HepG2 (cell line): ENCODE results near the gene SLX9. TPM values are rescaled to one million over a fixed set of nuclear protein-coding genes. Genes with fewer than 3 reads are reported as not detected.

ENCODE experiments used
- ATAC-seq: fragments of 200-7000 bp; cut with Tn5 transposase; 3 replicates; pipeline ENCODE4 v1.9.1; 2020; ENCODE audit warnings: mild to moderate bottlenecking, moderate library complexity
- BruUV-seq: library from RNA; stranded (reverse); fragments of 400-500 nt; replicated peaks from 2 replicates; lab custom pipeline; 2021; lab: Mats Ljungman, UMichigan
- CTCF ChIA-PET: fragments of 300-600 bp; formaldehyde crosslinking; extraction: SDS; loops from one replicate; lab custom pipeline; 2021; ENCODE audit warnings: low total read pairs, inconsistent platforms, low intra/inter-chr PET ratio; lab: Yijun Ruan, JAX
- POLR2A ChIA-PET: fragments of 350-600 bp; sonication (Branson Sonifier 250); formaldehyde crosslinking; loops from one replicate; lab custom pipeline; 2020; ENCODE audit warnings: antibody characterized with exemption, inconsistent platforms; lab: Yijun Ruan, JAX
- DNase-seq: peaks from one replicate; pipeline ENCODE4 v3.0.0-alpha.2; 2015; ENCODE audit warnings: low spot score
- FAIRE-seq: peaks from 3 replicates; lab custom pipeline; 2011; peaks lifted over from hg19 to GRCh38; lab: Jason Lieb, UNC
- H2AFZ ChIP-seq: one replicate; pipeline ENCODE4 v1.6.1; 2011; ENCODE audit warnings: low read length, inconsistent platforms
- H3K27ac ChIP-seq: fragments of 300-600 bp; 3 replicates; pipeline ENCODE4 v1.8.0; 2011; ENCODE audit warnings: mixed run types, mild to moderate bottlenecking, mixed read lengths, low read length, inconsistent platforms; ENCODE audit not compliant: insufficient read depth; ENCODE audit errors: extremely low read length
- H3K27me3 ChIP-seq, 2 experiments: fragments of 200-600 bp in 1 of 2; 2 replicates in 1 of 2; 3 replicates in 1 of 2; pipeline versions ENCODE4 v1.6.0 to v1.8.0; 2011; ENCODE audit warnings: low read length in 2 of 2, mild to moderate bottlenecking in 2 of 2, moderate library complexity in 2 of 2, inconsistent platforms in 1 of 2; ENCODE audit not compliant: insufficient read depth in 2 of 2, control insufficient read depth in 1 of 2
- H3K36me3 ChIP-seq, 2 experiments: fragments of 200-600 bp in 1 of 2; replicated peaks in 1 of 2; 2 replicates in 1 of 2; 3 replicates in 1 of 2; pipeline versions ENCODE4 v1.5.1 to v1.8.0; 2011; ENCODE audit warnings: low read length in 2 of 2, inconsistent platforms in 1 of 2; ENCODE audit not compliant: insufficient read depth in 2 of 2, control insufficient read depth in 1 of 2
- H3K4me1 ChIP-seq: 2 replicates; pipeline ENCODE4 v1.5.1; 2012; ENCODE audit warnings: low read length, inconsistent platforms; ENCODE audit not compliant: insufficient read depth
- H3K4me2 ChIP-seq: 2 replicates; pipeline ENCODE4 v1.6.0; 2011; ENCODE audit warnings: low read depth, low read length, inconsistent platforms
- H3K4me3 ChIP-seq, 3 experiments: fragments of 200-600 bp in 1 of 3; sonication (generic), shearing (Covaris generic) in 1 of 3; replicated peaks in 1 of 3; 2 replicates each; pipeline ENCODE4 v1.5.1; 2011 to 2016; ENCODE audit warnings: low read length in 3 of 3, inconsistent platforms in 2 of 3, low read depth in 2 of 3, mild to moderate bottlenecking in 2 of 3, control low read depth in 1 of 3, mixed read lengths in 1 of 3; ENCODE audit not compliant: insufficient read depth in 1 of 3
- H3K79me2 ChIP-seq: one replicate; pipeline ENCODE4 v1.6.1; 2011; ENCODE audit warnings: low read length, inconsistent platforms; ENCODE audit not compliant: insufficient read depth
- H3K9ac ChIP-seq: 2 replicates; pipeline ENCODE4 v1.6.0; 2011; ENCODE audit warnings: mild to moderate bottlenecking, low read depth, low read length, inconsistent platforms; ENCODE audit not compliant: insufficient read depth
- H3K9me3 ChIP-seq: 2 replicates; pipeline ENCODE4 v1.5.1; 2012; ENCODE audit warnings: mild to moderate bottlenecking, low read length
- H4K20me1 ChIP-seq: 2 replicates; pipeline ENCODE4 v1.6.0; 2011; ENCODE audit warnings: inconsistent platforms, mild to moderate bottlenecking, low read length, moderate library complexity; ENCODE audit not compliant: insufficient read depth
- AGO2 ChIP-seq: fragments of 200-400 bp; formaldehyde crosslinking; optimal IDR thresholded peaks from 2 replicates; pipeline ENCODE3; 2017; ENCODE audit warnings: mild to moderate bottlenecking, low read depth, low read length, moderate library complexity
- RNF219 ChIP-seq: sonication (generic); formaldehyde crosslinking; IDR thresholded peaks from 2 replicates; pipeline ENCODE4 v1.5.0; 2020; ENCODE audit warnings: mild to moderate bottlenecking, missing genetic modification reagents
- STAT5B ChIP-seq: sonication (generic); formaldehyde crosslinking; IDR thresholded peaks from 2 replicates; pipeline ENCODE4 v1.4.0; 2020; ENCODE audit warnings: missing genetic modification reagents
- WGBS: methylation state at CpG from one replicate; pipeline ENCODE4 v1.1.6; 2017; ENCODE audit warnings: low lambda C conversion rate; 5-methylcytosine and 5-hydroxymethylcytosine counted together
- in situ Hi-C: cut with HindIII; loops from 2 replicates; pipeline ENCODE4 v1.10.0; 2017; ENCODE audit warnings: low pct_unique_long_range_greater_than_20kb; ENCODE audit not compliant: extremely low pct_ligation_motif_present
- intact Hi-C: fragments of 100-400 bp; cut with micrococcal nuclease; formaldehyde crosslinking; loops from one replicate; pipeline ENCODE4 v1.10.0; 2022; ENCODE audit not compliant: unreplicated experiment
- polyA plus RNA-seq, 8 experiments: library from polyadenylated mRNA; depleted of rRNA in 3 of 8; stranded (reverse) in 7 of 8; unstranded in 1 of 8; fragments of >200 nt; fragmentation: Illumina TruSeq in 4 of 8; extraction: Trizol in 4 of 8; gene quantifications; 2 replicates each; pipeline versions ENCODE4 v1.2.1 to v1.2.3, GENCODE V29; 2011 to 2016; ENCODE audit warnings: low read depth in 4 of 8, missing spikeins in 1 of 8, mixed read lengths in 1 of 8; ENCODE audit not compliant: insufficient read depth in 1 of 8
- total RNA-seq, 5 experiments: library from RNA; depleted of rRNA; stranded (reverse); fragments of >200 nt; fragmentation: Illumina TruSeq; extraction: Trizol; gene quantifications; 2 replicates each; pipeline ENCODE4 v1.2.3, GENCODE V29; 2016; ENCODE audit warnings: low read depth in 1 of 5

SLX9 gene
- total and polyA plus RNA-seq, 2 of the 13 experiments (the other 11 are each of a cell fraction or from before 2014, with no cell fraction given), result 21.0 to 47.1 TPM

GRCh38 chr21:44970766-44971671 lies 31.2 kb downstream of the SLX9 start:
- ATAC-seq, result no peak
- 94% methylated on average over 15 of the region's 36 CpGs for WGBS
- no peak for FAIRE-seq

DNA sequence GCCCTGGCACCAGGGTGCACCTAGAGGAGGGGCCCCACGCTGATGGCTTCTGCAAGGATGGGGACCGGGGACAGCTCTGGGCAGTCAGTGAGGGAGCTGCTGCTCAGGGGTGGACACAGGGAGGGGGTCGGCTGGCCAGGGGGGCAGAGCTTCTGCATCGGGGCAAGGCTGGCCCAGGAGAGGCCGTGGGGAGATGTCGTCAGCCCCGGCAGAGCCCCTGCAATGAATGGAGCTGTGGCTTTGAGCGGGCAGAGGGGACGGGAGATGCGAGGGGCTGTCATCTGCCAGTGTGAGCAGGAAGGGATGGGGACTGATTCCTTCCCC lies 31.8 kb downstream of the SLX9 start:
- Histone ChIP-seq H3K4me2 (no peak overlapping the region), H3K27ac (no peak overlapping the region), H3K4me3 (no peak overlapping the region), H3K4me1 (peaks cover 11% of the 10 kb centered on the region), H3K36me3 (peaks cover 16 to 47% of the 10 kb centered on the region in 2 experiments), H3K9me3 (no peaks in the 10 kb centered on the region), H3K79me2 (no peaks in the 10 kb centered on the region), H3K9ac (no peak overlapping the region), H2AFZ (no peak overlapping the region), H3K27me3 (no peaks in the 10 kb centered on the region), H4K20me1 (no peaks in the 10 kb centered on the region)
- 83% methylated on average over 7 of the region's 10 CpGs for WGBS
- ATAC-seq (no peak), DNase-seq (no peak), FAIRE-seq (no peak)
- intact Hi-C loops (no loop called here), in situ Hi-C loops (no loop called here)
- ChIA-PET CTCF (no interaction called here), POLR2A (interaction anchor here (1.2 kb wide), 1 partner anchor 13 kb away, joined by 6 read pairs; no protein-coding TSS in a partner anchor)
- BruUV-seq, result no TSS peak
- TF ChIP-seq RNF219 (CRISPR knock-in tag), result no peak

More at GRCh38 chr21:44970766-44971671, 31.2 kb downstream of the SLX9 start:
- Histone ChIP-seq H3K27ac (no peak overlapping the region), H3K79me2 (no peaks in the 10 kb centered on the region), H3K4me2 (no peak overlapping the region), H2AFZ (no peak overlapping the region), H3K4me1 (peaks cover 11% of the 10 kb centered on the region), H3K9ac (no peak overlapping the region), H3K36me3 (peaks cover 18 to 50% of the 10 kb centered on the region in 2 experiments), H3K9me3 (no peaks in the 10 kb centered on the region), H3K27me3 (no peaks in the 10 kb centered on the region), H4K20me1 (no peaks in the 10 kb centered on the region), H3K4me3 (no peak overlapping the region)
- ChIA-PET POLR2A (no interaction called here), CTCF (no interaction called here)
- BruUV-seq, result no TSS peak
- in situ Hi-C loops (no loop called here), intact Hi-C loops (no loop called here)
- TF ChIP-seq STAT5B, result no peak
- peak; percentile 66 for TF ChIP-seq AGO2
- no peak for DNase-seq
